Measurements from ENCODE around the gene SGSM1.

GRCh38 chr22:24803064-24803542 lies 2.9 kb upstream of the SGSM1 start:
- TF ChIP-seq CTCF (IDR thresholded peaks at IDR 0.05) (peak; percentile 37 to 53 (median 52)), POLR2A (IDR thresholded peaks at IDR 0.05) (no peak)
